ENCODE results near the gene COX8A. TPM values are rescaled to one million over a fixed set of nuclear protein-coding genes. Genes with fewer than 3 reads are reported as not detected.
A peak's percentile ranks its signal among the peaks of the same experiment; 100 is the strongest.

The COX8A gene
- total and polyA plus RNA-seq, 12 donors = 279 to 810 (median 426) TPM

GRCh38 chr11:63931876-63932275 lies 42.5 kb upstream of the COX8A start:
- WGBS, 4 donors = 83 to 90% (median 85%) methylated on average over 12 of the region's 12 CpGs
- TF ChIP-seq POLR2A (IDR thresholded peaks at IDR 0.05) (no peak), CTCF (IDR thresholded peaks at IDR 0.05) (no peak)
- no peak overlapping the region for H3K4me3 ChIP-seq
- H3K4me1 ChIP-seq (replicated peaks in 1 of 2) = no peaks in the 10 kb centered on the region
- H3K9me3 ChIP-seq (replicated peaks in 1 of 3) = no peaks in the 10 kb centered on the region
- H3K27me3 ChIP-seq = no peaks in the 10 kb centered on the region
- H3K27ac ChIP-seq = no peak overlapping the region
- no peak for DNase-seq
- intact Hi-C loops (cut with DNase I) = no loop called here
- no peaks in the 10 kb centered on the region for H3K36me3 ChIP-seq (replicated peaks in 1 of 2)

- H3K27me3 ChIP-seq = no peaks in the 10 kb centered on the region
- intact Hi-C loops (cut with DNase I) = no loop called here
- H3K9me3 ChIP-seq (replicated peaks in 1 of 3) = no peaks in the 10 kb centered on the region
- 29 to 60% (median 43%) methylated on average over 1 of the region's 1 CpG; no CpG with 5 or more reads in 1 of the 4 donors for WGBS, 4 donors
- no peak for TF ChIP-seq POLR2A (IDR thresholded peaks at IDR 0.05)
- TF ChIP-seq CTCF (IDR thresholded peaks at IDR 0.05) = no peak
- H3K36me3 ChIP-seq (replicated peaks in 1 of 2) = no peaks in the 10 kb centered on the region
- H3K27ac ChIP-seq = no peak overlapping the region
- H3K4me3 ChIP-seq = no peak overlapping the region
- H3K4me1 ChIP-seq (replicated peaks in 1 of 2) = peaks cover 0 to 6% of the 10 kb centered on the region in 2 donors
- peak in 6 of 7 donors; percentile 52 to 73 (median 60) for DNase-seq
Observed at GRCh38 chr11:63933459-63933858, 41.0 kb upstream of the COX8A start.

- Histone ChIP-seq H3K4me3 (peak overlapping the region in 2 of 4 donors; percentile 64 to 68), H3K27ac (peak overlapping the region in 2 of 5 donors; percentile 50 to 77), H3K36me3 (replicated peaks in 1 of 2) (no peaks in the 10 kb centered on the region), H3K9me3 (replicated peaks in 1 of 3) (no peaks in the 10 kb centered on the region), H3K27me3 (no peaks in the 10 kb centered on the region), H3K4me1 (replicated peaks in 1 of 2) (peaks cover 6 to 20% of the 10 kb centered on the region in 2 donors)
- 24 to 27% (median 26%) methylated on average over 27 to 30 of the region's 30 CpGs for WGBS, 4 donors
- DNase-seq = no peak
- intact Hi-C loops (cut with DNase I) = no loop called here
- no peak for TF ChIP-seq POLR2A (IDR thresholded peaks at IDR 0.05)
- TF ChIP-seq CTCF (IDR thresholded peaks at IDR 0.05) = peak in 1 of 6 experiments; percentile 5
Observed at GRCh38 chr11:63937713-63938478, 36.5 kb upstream of the COX8A start.

GRCh38 chr11:63938479-63939396 lies 35.7 kb upstream of the COX8A start, which contains the start of gene NAA40:
NAA40 (plus strand) TSS chr11:63939002; CDS start chr11:63939097, 95 bp downstream.
- H3K9me3 ChIP-seq (replicated peaks in 1 of 3) = no peaks in the 10 kb centered on the region
- H3K4me1 ChIP-seq (replicated peaks in 1 of 2) = peaks cover 6 to 22% of the 10 kb centered on the region in 2 donors
- H3K27ac ChIP-seq = peak within 1 kb of the TSS in 3 of 5 donors; percentile 28 to 77 (median 50)
- TF ChIP-seq POLR2A (IDR thresholded peaks at IDR 0.05) = peak; percentile 26 to 48
- TF ChIP-seq CTCF (IDR thresholded peaks at IDR 0.05) = peak in 1 of 6 experiments; percentile 1
- intact Hi-C loops (cut with DNase I) = no loop called here
- 0% methylated on average over 21 to 86 of the region's 92 CpGs for WGBS, 4 donors
- peak; percentile 95 to 96 (median 96) for DNase-seq
- H3K36me3 ChIP-seq (replicated peaks in 1 of 2) = no peaks in the 10 kb centered on the region
- H3K27me3 ChIP-seq = no peaks in the 10 kb centered on the region
- H3K4me3 ChIP-seq = peak within 1 kb of the TSS in 3 of 4 donors; percentile 52 to 68 (median 64)
